Activated CD4-positive, alpha-beta T cell treated with anti-CD3 and anti-CD28 coated beads, Interleukin-2, amount 10 ng/mL, durations not matched to agents 7 days and 5 days (primary cell): ENCODE measurements around the gene RIC8B. TPM values are rescaled to one million over a fixed set of nuclear protein-coding genes. Genes with fewer than 3 reads are reported as not detected.

Experiments used
- CTCF ChIA-PET: fragments of 350-600 bp; sonication (Branson Sonifier 250); formaldehyde crosslinking; loops from one replicate; lab custom pipeline; 2021; ENCODE audit warnings: antibody characterized with exemption; lab: Charles Lee
- POLR2A ChIA-PET: fragments of 350-600 bp; sonication (Branson Sonifier 250); formaldehyde crosslinking; loops from one replicate; lab custom pipeline; 2021; ENCODE audit warnings: antibody characterized with exemption; lab: Charles Lee
- DNase-seq: peaks from one replicate; pipeline ENCODE4 v3.0.0-alpha.2; 2020
- H3K27ac Mint-ChIP-seq: one replicate; pipeline ENCODE4 v1.8.0; 2021; ENCODE audit warnings: mild to moderate bottlenecking, moderate library complexity, mixed read lengths
- H3K27me3 Mint-ChIP-seq: one replicate; pipeline ENCODE4 v1.8.0; 2021; ENCODE audit warnings: mixed read lengths
- H3K36me3 Mint-ChIP-seq: one replicate; pipeline ENCODE4 v1.8.0; 2021; ENCODE audit warnings: low read depth, mixed read lengths
- H3K4me1 Mint-ChIP-seq: one replicate; pipeline ENCODE4 v1.8.0; 2021; ENCODE audit warnings: mixed read lengths
- H3K4me3 Mint-ChIP-seq: one replicate; pipeline ENCODE4 v1.8.0; 2021; ENCODE audit warnings: mild to moderate bottlenecking, moderate library complexity, mixed read lengths
- H3K9me3 Mint-ChIP-seq: one replicate; pipeline ENCODE4 v1.8.0; 2021; ENCODE audit warnings: mixed read lengths
- total RNA-seq, 2 experiments: library from RNA; stranded (reverse); gene quantifications; one replicate each; pipeline ENCODE4 v1.2.3, GENCODE V29; 2021

The RIC8B gene
- total RNA-seq, 2 experiments from 2014 or later: 13.6 to 14.0 TPM

- no peaks in the 10 kb centered on the region for H3K4me1 Mint-ChIP-seq
- CTCF ChIA-PET: no interaction called here
- DNase-seq: no peak
- POLR2A ChIA-PET: no interaction called here
- H3K27ac Mint-ChIP-seq: no peak overlapping the region
- H3K27me3 Mint-ChIP-seq: no peaks in the 10 kb centered on the region
- H3K36me3 Mint-ChIP-seq: peaks cover 7% of the 10 kb centered on the region
- H3K9me3 Mint-ChIP-seq: no peaks in the 10 kb centered on the region
- H3K4me3 Mint-ChIP-seq: no peak overlapping the region
These were observed 114.8 kb downstream of the RIC8B start for GRCh38 chr12:106889326-106889725.

GRCh38 chr12:106889950-106890626 lies 115.6 kb downstream of the RIC8B start:
- POLR2A ChIA-PET: no interaction called here
- no peaks in the 10 kb centered on the region for H3K27me3 Mint-ChIP-seq
- no peaks in the 10 kb centered on the region for H3K9me3 Mint-ChIP-seq
- H3K36me3 Mint-ChIP-seq: peaks cover 3% of the 10 kb centered on the region
- CTCF ChIA-PET: interaction anchor here (1.0 kb wide), 1 partner anchor 9 kb away, joined by 3 read pairs; no protein-coding TSS in a partner anchor
- DNase-seq: no peak
- H3K4me1 Mint-ChIP-seq: no peaks in the 10 kb centered on the region
- H3K4me3 Mint-ChIP-seq: no peak overlapping the region
- no peak overlapping the region for H3K27ac Mint-ChIP-seq

- ChIA-PET POLR2A (no interaction called here), CTCF (interaction anchor here (1.5 to 1.6 kb wide), 2 partner anchors 11 to 18 kb away, joined by 3 to 4 read pairs; no protein-coding TSS in a partner anchor)
- peaks cover 3% of the 10 kb centered on the region for H3K4me1 Mint-ChIP-seq
These were observed 117.6 kb downstream of the RIC8B start for GRCh38 chr12:106892075-106892474.

GRCh38 chr12:106893451-106893850 lies 119.0 kb downstream of the RIC8B start:
- Mint-ChIP-seq H3K36me3 (no peaks in the 10 kb centered on the region), H3K9me3 (peaks cover 2% of the 10 kb centered on the region), H3K4me3 (no peak overlapping the region), H3K27me3 (no peaks in the 10 kb centered on the region), H3K4me1 (peaks cover 3% of the 10 kb centered on the region), H3K27ac (no peak overlapping the region)
- CTCF ChIA-PET: interaction anchor here (0.5 to 1.6 kb wide), 2 partner anchors 19 to 191 kb away, joined by 3 to 5 read pairs; no protein-coding TSS in a partner anchor
- no peak for DNase-seq
- POLR2A ChIA-PET: no interaction called here

More at GRCh38 chr12:106892075-106892474, 117.6 kb downstream of the RIC8B start:
- Mint-ChIP-seq H3K9me3 (peaks cover 2% of the 10 kb centered on the region), H3K27ac (no peak overlapping the region), H3K4me3 (no peak overlapping the region), H3K27me3 (no peaks in the 10 kb centered on the region), H3K36me3 (no peaks in the 10 kb centered on the region)
- DNase-seq: no peak

- Mint-ChIP-seq H3K36me3 (no peaks in the 10 kb centered on the region), H3K4me3 (no peak overlapping the region), H3K9me3 (peaks cover 2% of the 10 kb centered on the region), H3K27me3 (no peaks in the 10 kb centered on the region), H3K4me1 (peaks cover 3% of the 10 kb centered on the region), H3K27ac (no peak overlapping the region)
- ChIA-PET POLR2A (no interaction called here), CTCF (interaction anchor here (0.5 to 0.9 kb wide), 4 partner anchors 8 to 1067 kb away, joined by 3 to 4 read pairs (median 4); no protein-coding TSS in a partner anchor)
- DNase-seq: no peak
These were observed 120.3 kb downstream of the RIC8B start for GRCh38 chr12:106894774-106895173.

- H3K36me3 Mint-ChIP-seq: no peaks in the 10 kb centered on the region
- peaks cover 2% of the 10 kb centered on the region for H3K9me3 Mint-ChIP-seq
- DNase-seq: no peak
- peaks cover 9% of the 10 kb centered on the region for H3K27me3 Mint-ChIP-seq
- no peak overlapping the region for H3K4me3 Mint-ChIP-seq
- ChIA-PET CTCF (interaction anchor here (1.8 kb wide), 1 partner anchor 9 kb away, joined by 6 read pairs; no protein-coding TSS in a partner anchor), POLR2A (no interaction called here)
- H3K4me1 Mint-ChIP-seq: peaks cover 3% of the 10 kb centered on the region
- no peak overlapping the region for H3K27ac Mint-ChIP-seq
These were observed 122.1 kb downstream of the RIC8B start for GRCh38 chr12:106896603-106897002.

GRCh38 chr12:106897082-106897481 lies 122.6 kb downstream of the RIC8B start:
- peaks cover 12% of the 10 kb centered on the region for H3K27me3 Mint-ChIP-seq
- ChIA-PET CTCF (interaction anchor here (0.7 to 1.8 kb wide), 2 partner anchors 9 to 12 kb away, joined by 3 to 6 read pairs; no protein-coding TSS in a partner anchor), POLR2A (no interaction called here)
- H3K9me3 Mint-ChIP-seq: peaks cover 2% of the 10 kb centered on the region
- no peak overlapping the region for H3K4me3 Mint-ChIP-seq
- H3K27ac Mint-ChIP-seq: no peak overlapping the region
- no peaks in the 10 kb centered on the region for H3K36me3 Mint-ChIP-seq
- DNase-seq: no peak
- H3K4me1 Mint-ChIP-seq: peaks cover 3% of the 10 kb centered on the region

- no peak for DNase-seq
- no peaks in the 10 kb centered on the region for H3K36me3 Mint-ChIP-seq
- no peak overlapping the region for H3K27ac Mint-ChIP-seq
- peaks cover 2% of the 10 kb centered on the region for H3K9me3 Mint-ChIP-seq
- ChIA-PET POLR2A (no interaction called here), CTCF (interaction anchor here (1.8 kb wide), 1 partner anchor 10 kb away, joined by 6 read pairs; no protein-coding TSS in a partner anchor)
- H3K4me1 Mint-ChIP-seq: peaks cover 8% of the 10 kb centered on the region
- H3K4me3 Mint-ChIP-seq: no peak overlapping the region
- H3K27me3 Mint-ChIP-seq: peaks cover 22% of the 10 kb centered on the region
These were observed 123.8 kb downstream of the RIC8B start for GRCh38 chr12:106897981-106898901.

GRCh38 chr12:106900554-106900953 lies 126.1 kb downstream of the RIC8B start:
- Mint-ChIP-seq H3K36me3 (no peaks in the 10 kb centered on the region), H3K27ac (no peak overlapping the region), H3K4me3 (no peak overlapping the region), H3K9me3 (peaks cover 2% of the 10 kb centered on the region), H3K27me3 (peaks cover 30% of the 10 kb centered on the region), H3K4me1 (peaks cover 13% of the 10 kb centered on the region)
- CTCF ChIA-PET: no interaction called here
- DNase-seq: no peak
- POLR2A ChIA-PET: no interaction called here

GRCh38 chr12:106901276-106901675 lies 126.8 kb downstream of the RIC8B start:
- H3K27ac Mint-ChIP-seq: no peak overlapping the region

GRCh38 chr12:106902053-106902452 lies 127.6 kb downstream of the RIC8B start:
- no peaks in the 10 kb centered on the region for H3K36me3 Mint-ChIP-seq
- no peak overlapping the region for H3K27ac Mint-ChIP-seq
- H3K4me1 Mint-ChIP-seq: peaks cover 10% of the 10 kb centered on the region
- H3K4me3 Mint-ChIP-seq: no peak overlapping the region
- H3K9me3 Mint-ChIP-seq: no peaks in the 10 kb centered on the region
- no peak for DNase-seq
- ChIA-PET CTCF (interaction anchor here (1.8 kb wide), 1 partner anchor 126 kb away, joined by 6 read pairs; no protein-coding TSS in a partner anchor), POLR2A (no interaction called here)
- peaks cover 41% of the 10 kb centered on the region for H3K27me3 Mint-ChIP-seq

More at GRCh38 chr12:106901276-106901675, 126.8 kb downstream of the RIC8B start:
- ChIA-PET POLR2A (no interaction called here), CTCF (no interaction called here)
- DNase-seq: no peak
- peaks cover 35% of the 10 kb centered on the region for H3K27me3 Mint-ChIP-seq
- no peak overlapping the region for H3K4me3 Mint-ChIP-seq
- H3K4me1 Mint-ChIP-seq: peaks cover 10% of the 10 kb centered on the region
- no peaks in the 10 kb centered on the region for H3K36me3 Mint-ChIP-seq
- H3K9me3 Mint-ChIP-seq: no peaks in the 10 kb centered on the region

GRCh38 chr12:106903241-106903945 lies 128.9 kb downstream of the RIC8B start:
- CTCF ChIA-PET: interaction anchor here (0.9 to 1.8 kb wide), 3 partner anchors 9 to 546 kb away, joined by 3 to 6 read pairs (median 4); partner anchors contain the start of gene POLR3B
- POLR2A ChIA-PET: interaction anchor here (0.6 kb wide), 1 partner anchor 1667 kb away, joined by 6 read pairs; no protein-coding TSS in a partner anchor
- Mint-ChIP-seq H3K4me3 (peak overlapping the region; percentile 37), H3K27ac (no peak overlapping the region), H3K9me3 (no peaks in the 10 kb centered on the region), H3K36me3 (no peaks in the 10 kb centered on the region), H3K4me1 (peaks cover 12% of the 10 kb centered on the region), H3K27me3 (peaks cover 46% of the 10 kb centered on the region)
- peak; percentile 73 for DNase-seq
